HG02973 (cell line): ENCODE results near the gene MRPS11.
"Not testable (repeated sequence)": the region's sequence is repeated elsewhere in the genome, so short reads cannot be mapped to it uniquely, and the experiment has no call there.

ENCODE experiments used
- ATAC-seq: cut with Tn5 transposase; IDR thresholded peaks from one replicate; pipeline ENCODE4 v1.9.1; 2021; ENCODE audit warnings: moderate library complexity; ENCODE audit not compliant: unreplicated experiment

The MRPS11 gene

DNA sequence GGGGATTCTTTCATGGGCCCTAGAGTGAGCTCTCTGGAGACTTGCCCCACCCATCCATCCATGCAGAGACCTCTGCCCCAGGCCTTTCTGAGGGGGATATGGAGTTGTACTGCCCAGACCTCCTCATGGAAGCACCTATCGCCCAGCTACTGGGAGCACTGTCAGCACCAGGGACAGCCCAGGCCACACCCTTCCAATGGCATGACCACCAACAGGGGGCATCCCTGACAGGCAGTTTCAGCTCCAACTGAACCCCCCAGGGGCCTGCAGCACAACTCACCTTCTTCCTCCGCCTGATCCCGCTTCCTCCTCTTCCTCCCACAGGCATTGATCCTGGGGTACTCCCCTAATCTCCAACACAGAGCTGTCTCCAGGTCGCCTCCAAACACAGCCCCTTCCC lies 21.8 kb downstream of the MRPS11 start:
- no peak for ATAC-seq

- ATAC-seq: no peak
Observed at GRCh38 chr15:88490036-88490435, 22.5 kb downstream of the MRPS11 start.

DNA sequence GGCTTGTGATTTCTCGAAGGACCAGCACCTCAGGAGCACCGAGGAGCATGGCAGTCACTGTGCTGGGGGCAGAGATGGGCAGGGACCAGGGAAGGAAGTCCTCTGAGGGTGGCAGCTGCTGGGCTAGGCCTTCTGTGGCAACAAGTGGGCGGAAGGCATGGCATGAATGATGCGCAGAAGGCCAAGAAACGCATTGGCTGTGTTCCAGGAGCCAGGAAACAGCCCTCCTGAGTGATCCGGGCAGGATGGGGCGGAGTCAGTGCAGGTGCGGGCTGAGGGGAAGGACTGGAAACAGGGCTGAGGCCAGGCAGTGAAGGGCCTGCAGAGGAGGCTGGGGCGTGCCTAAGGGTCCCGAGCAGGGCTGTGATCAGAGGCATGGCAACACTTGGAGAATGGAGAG lies 23.6 kb downstream of the MRPS11 start:
- ATAC-seq: no peak

DNA sequence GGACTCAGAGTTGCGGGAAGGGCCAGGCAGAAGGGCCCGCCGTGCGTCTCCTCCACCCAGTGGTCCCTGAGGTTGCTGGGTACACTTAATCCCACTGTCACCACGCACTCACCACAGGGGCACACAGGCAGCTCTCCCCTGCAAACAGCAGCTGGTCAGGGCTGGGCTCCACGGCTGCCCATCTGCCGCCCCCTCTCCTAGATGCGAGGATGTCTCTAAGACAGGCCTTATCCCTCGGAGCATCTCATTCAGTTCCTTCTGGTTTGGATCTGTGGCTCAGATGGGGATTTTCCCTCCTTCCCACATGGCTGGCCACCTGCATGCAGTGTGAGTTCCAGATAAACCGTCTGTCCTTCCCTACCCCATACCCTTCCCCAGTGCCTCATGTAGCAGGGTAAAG lies 26.3 kb downstream of the MRPS11 start:
- no peak for ATAC-seq

GRCh38 chr15:88497109-88497765 lies 29.7 kb downstream of the MRPS11 start:
- no peak for ATAC-seq

- ATAC-seq: no peak
Observed at GRCh38 chr15:88498996-88499395, 31.5 kb downstream of the MRPS11 start.

DNA sequence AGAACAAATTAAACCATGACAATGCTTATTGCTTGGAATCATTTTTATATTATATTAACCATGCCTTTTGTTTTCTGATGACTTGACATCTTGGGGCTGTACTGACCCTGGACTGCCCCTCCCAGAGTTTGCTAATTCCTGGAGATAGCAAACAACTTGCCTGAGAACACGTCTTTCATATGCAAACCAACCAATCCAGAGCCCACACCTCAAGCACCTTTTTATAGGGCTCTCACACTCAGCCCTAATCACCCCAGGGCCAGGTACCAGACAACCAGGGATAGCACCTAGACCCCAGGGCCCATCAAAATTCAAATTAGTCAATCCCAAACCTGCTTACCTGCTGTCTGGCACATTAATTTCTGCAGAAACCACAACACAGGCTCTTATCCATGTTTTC lies 36.9 kb downstream of the MRPS11 start:
- ATAC-seq: no peak

DNA sequence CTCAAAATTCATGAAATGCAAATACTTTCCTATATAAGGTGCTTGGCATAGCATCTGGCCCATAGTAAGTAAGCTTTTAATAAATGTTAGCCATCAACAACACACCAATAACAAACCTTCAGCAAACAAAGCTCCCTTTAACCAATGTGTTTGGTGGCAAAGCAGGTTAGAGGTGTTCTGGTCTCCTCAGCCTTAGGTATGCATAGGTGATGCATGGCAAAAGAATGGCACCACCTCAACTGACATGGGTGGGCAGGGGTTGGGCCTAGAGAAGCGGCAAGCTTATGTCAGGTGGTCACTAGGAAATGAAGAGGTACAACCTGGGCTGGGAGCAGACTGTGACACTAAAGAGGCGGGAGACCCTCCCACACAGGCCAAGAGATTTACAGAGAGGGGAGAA lies 38.2 kb downstream of the MRPS11 start:
- ATAC-seq: no peak

GRCh38 chr15:88506628-88507027 lies 39.1 kb downstream of the MRPS11 start:
- ATAC-seq: no peak

DNA sequence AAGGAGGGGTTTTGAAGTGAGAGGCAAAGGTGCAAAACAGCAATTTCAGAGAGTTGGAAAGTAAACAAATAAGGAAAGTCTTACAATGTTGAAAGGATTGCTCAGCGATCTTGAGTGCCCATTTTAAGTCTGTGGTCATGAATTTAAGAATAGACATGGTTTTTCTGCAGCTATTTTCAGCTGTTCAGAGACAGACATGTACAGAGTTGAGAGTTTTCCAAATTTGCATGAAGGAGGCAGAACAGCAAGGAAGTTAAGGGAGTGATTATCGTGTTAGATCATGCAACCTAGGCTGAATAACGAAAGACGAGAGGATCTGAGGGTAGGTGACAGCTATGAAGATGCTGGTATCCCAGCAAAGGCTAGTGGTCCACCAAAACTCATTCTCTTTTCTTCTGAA lies 41.8 kb downstream of the MRPS11 start:
- ATAC-seq: no peak

GRCh38 chr15:88509964-88510363 lies 42.5 kb downstream of the MRPS11 start:
- ATAC-seq: no peak

DNA sequence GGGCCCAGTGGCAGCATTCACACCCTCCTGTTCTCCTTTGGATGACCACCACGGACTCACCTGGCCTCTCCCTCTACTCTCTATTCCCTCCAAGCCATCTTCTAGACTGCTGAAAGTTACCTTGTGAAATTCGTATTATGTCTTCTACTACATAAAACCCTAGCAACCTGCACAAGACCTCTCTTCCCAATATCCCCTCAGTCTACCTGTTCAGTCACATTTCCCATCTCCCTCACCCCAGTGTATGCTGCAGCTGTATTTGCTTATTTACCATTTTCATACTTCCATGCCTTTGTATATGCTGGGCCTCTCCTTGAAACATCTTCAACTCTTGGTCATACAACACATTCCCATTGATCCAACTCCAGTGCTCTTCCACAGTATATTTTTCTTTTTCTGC lies 43.7 kb downstream of the MRPS11 start:
- ATAC-seq: no peak

DNA sequence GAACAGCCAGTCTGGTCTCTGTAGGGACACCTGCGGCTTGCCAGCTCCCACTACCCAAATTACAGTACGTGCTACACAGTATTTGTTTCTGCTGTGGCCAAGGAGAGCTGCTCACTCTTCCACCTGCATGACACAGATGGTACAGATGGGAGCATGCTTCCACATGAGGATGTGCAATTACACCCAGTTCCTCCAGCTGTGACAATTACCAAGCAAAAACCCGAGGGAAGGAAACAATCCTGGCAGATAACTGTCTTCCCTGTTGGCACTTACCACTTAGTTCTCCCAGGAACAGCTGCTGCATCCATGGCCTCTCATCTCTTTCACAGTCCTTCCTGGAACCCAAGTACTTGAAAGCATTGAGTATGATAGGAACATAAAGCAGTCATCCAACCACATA lies 44.6 kb downstream of the MRPS11 start:
- ATAC-seq: no peak

DNA sequence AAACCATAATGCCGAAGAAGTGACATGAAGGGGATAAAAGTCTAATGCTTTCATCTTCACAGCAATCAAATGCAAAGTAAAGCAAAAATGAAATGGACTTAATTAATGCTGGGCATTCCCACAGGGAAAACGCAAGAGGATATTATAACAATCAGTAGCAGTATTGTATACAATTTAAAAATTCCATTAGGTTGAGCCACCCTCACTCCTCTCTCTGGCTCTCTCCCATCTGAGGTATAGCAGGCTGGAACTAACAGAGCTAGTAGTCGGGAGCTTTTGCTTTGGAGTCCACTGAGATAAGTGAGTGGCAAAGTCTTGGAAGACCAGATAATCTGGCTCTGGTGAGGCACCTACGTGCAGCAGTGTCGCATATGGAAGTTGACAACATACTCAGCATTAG lies 45.1 kb downstream of the MRPS11 start:
- ATAC-seq: no peak

DNA sequence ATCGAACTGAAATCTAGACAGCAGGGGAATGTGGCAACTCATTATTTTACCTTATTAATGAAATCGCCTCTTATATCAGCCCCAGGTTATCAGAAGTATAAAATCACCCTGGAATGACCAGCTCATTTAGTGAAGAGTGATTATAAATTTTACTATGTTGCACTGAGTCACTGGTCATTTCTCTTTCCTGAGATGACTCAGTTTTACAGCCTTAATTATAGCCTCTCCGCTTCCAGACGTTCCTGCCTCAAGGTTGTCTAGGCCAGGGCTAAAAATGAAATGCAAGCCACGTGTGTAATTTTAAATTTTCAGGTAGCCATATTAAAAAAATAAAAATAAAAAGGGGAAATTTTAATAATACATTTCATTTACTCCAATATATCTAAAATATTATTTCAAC lies 45.7 kb downstream of the MRPS11 start:
- ATAC-seq: no peak

- ATAC-seq: no peak
Observed at GRCh38 chr15:88518903-88519302, 51.4 kb downstream of the MRPS11 start.

DNA sequence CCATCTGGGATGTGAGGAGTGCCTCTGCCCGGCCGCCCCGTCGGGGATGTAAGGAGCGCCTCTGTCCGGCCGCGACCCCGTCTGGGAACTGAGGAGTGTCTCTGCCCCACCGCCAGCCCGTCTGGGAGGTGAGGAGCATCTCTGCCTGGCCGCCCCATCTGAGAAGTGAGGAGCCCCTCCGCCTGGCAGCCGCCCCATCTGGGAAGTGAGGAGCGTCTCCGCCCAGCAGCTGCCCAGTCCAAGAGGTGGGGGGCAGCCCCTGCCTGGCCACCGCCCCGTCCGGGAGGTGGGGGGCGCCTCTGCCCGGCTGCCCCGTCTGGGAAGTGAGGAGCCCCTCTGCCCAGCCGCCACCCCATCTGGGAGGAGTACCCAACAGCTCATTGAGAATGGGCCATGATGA lies 56.6 kb downstream of the MRPS11 start:
- not testable (repeated sequence) for ATAC-seq

DNA sequence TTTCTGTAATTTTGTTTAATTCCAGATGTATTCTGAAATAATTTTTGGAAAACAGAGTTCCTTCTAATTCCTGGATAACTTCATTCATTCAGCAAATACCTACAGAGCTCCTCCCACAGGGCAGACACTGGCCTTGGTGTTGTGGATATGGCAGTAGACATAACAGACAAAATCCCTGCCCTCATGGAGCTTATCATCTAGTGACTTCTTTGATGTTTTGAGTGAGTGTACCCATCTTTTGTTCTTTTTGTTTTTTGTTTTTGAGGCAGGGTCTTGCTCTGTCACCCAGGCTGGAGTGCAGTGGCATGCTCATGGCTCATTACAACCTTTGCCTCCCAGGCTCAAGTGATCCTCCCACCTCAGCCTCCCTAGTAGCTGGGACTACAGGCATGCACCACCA lies 57.9 kb downstream of the MRPS11 start:
- no peak for ATAC-seq

GRCh38 chr15:88526247-88526879 lies 58.9 kb downstream of the MRPS11 start:
- ATAC-seq: no peak

DNA sequence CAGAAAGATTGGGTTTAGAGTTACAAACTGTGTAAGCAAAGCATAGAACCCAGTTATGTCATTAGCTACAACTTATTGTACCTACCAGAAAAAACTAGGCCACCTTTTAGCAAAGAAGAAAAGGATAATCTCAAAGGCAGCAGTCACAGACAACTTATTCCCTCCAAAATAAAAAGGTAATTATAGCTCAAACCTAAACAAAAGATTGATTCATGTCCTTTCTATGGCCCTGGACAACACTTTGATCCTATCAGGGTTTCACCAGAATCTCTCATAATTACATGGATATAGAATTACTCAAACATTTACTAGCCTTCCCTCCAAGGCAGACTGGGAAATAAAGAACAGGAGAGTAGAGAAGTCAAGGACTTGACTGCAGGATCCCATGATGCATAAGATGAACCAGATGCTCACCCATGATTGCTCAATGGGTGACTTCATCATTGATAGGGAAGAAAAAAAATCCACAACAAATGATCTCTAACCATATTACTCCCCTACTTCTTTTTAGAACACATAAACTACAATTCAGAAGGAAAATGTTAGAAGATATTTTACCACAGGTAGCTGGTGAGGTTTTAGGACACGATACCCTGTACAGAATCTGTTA lies 61.6 kb downstream of the MRPS11 start:
- no peak for ATAC-seq
